Skeletal muscle cell (primary cell): ENCODE measurements around the gene SETBP1.

Source experiments
- DNase-seq: peaks from one replicate; pipeline ENCODE4 v3.0.0-alpha.2; 2010; ENCODE audit warnings: low read depth
- H3K4me3 ChIP-seq: 2 replicates; pipeline ENCODE4 v1.5.1; 2011; ENCODE audit warnings: low read depth, mild to moderate bottlenecking, control low read depth, low read length, moderate library complexity

Gene SETBP1

DNA sequence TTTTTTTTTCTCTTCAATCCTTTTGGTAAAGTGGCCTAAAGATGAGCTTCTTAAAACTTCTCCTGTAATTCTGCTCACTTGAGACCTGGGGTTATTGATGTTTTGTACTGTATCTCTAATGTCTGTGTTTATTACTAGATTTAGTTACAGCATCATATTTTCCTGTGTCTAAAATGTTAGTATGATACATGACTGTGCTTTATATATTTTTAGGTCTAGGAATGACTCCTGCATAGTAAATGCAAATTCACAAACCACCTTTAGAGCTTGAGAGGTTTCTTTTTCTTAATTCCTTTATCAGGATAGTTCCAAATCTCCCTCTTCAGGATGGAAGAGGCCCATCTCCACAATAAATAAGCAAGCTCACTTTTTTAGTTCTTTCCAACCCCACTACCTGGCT is 197.6 kb downstream of the SETBP1 start:
- DNase-seq = no peak

DNA sequence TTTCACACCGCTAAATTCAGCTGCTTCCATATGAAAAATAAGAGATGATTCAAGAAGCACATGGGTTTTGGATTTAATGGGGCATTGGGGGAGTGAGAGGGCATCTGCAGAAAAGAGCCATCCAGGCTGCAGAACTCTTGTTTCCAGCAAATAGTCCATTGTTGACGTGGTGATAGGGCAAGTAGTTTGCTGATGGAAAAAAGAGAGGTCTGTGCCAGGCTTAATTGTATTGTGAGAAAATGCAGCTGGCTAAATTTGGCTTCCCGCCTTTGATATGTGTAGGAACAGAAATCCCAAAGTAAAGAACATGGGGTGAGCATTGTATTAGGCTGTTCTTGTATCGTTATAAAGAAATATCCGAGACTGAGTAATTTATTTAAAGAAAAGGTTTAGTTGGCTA is 199.5 kb downstream of the SETBP1 start:
- no peak overlapping the region for H3K4me3 ChIP-seq
- DNase-seq = no peak

More for the DNA sequence above, 197.6 kb downstream of the SETBP1 start:
- H3K4me3 ChIP-seq = no peak overlapping the region

DNA sequence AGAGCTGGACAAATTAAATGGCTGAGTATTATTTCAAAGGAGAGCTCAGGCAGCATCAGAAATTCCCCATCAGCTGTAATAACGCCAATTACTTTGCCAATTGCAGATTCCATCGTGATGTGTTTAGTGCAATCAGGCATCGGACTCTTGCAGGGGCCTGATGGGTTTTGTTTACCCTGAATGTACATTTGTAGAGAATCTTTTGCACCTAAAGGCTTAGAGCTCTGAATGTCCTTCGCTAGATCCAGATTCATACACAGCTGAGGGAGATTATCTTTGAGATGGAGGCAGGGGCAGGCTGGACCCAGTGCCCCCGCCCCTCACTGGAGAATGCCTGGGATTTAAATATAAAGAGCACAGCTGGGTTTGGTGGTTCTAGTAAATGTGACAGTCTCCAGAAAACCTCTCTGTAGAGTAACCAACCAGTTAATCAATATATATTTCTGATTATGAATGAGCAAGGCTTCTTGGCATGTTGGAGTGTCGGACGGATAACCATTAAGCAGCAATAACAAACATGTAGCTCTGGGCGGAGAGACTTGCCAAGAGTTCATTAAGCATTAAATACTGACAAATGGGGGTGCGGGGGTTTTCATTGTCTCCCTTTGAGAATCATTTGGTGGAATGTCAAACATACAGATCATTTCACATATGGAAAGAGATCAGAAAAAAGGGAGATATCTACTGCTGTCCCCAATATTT is 200.9 kb downstream of the SETBP1 start:
- no peak for DNase-seq
- no peak overlapping the region for H3K4me3 ChIP-seq

DNA sequence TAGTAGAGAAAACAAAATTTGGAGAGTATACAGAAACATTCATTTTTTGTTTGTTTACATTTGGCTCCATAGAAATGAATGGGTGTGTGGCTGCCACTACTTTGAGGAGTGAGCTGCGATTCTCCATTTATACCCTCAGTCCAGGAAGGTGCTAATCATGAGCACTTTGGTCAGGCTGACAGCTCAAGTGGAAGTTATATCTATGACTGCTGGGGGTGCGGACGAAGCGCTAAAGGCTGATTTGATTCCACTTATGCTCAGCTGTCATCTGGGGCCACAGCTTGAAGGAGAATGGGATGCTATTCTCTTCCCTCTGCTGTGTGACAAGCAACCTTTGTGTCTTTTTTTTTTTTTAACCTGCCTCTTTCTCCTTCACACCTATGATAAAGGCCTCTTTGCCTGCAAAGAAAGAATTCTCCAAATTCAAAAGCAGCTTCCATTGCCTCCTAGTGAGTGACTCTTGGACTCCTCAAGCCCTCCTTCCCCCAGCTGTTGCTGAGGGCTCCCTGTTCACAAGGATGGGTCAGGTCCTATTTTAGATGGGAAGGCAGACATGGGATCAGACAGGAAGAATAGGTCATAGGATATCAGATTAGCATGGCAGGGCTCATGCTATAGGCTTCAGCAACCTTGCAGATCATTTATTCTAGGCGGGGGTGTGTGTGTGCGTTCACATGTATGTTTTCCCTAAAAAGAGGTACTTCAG is 201.6 kb downstream of the SETBP1 start:
- DNase-seq = no peak

DNA sequence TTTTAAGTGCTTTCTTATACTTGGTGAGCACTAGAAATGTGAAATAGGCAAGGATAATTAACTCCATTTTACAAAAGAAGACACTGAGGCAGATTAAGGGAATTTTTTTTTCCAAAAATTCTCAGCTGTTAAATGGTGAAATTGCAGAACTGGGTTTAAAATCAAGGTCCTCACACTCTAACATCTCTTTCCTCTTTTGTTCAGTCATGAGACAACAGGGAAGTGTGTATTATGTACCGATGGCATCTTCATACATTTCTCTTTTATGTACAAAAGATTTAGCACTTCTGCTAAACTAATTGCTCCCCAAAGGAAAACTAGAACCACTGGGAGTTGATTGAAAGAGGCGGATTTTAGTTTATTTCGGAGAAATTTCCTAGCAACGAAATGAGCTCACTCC is 203.0 kb downstream of the SETBP1 start:
- no peak overlapping the region for H3K4me3 ChIP-seq
- no peak for DNase-seq

More for the DNA sequence above, 201.6 kb downstream of the SETBP1 start:
- H3K4me3 ChIP-seq = no peak overlapping the region

DNA sequence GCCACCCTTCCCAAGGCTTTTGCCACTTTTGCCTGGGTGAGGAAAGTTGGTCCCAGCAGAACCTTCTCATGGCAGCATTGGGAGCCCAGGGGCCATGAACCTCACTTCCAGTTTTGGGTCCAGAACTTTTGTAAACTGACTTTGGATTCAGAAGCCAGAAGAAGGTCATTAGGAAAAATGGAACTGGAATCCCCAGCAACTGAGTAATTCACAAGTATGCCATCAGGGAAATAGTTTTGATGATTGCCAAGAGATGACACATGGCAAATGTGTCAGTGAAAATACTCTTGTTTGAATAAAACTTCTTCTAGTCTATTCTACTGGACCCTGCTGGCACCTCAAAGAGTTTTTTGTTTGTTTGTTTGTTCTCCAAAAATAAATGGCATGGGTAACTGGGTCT is 203.7 kb downstream of the SETBP1 start:
- DNase-seq = peak; percentile 11
- H3K4me3 ChIP-seq = no peak overlapping the region

DNA sequence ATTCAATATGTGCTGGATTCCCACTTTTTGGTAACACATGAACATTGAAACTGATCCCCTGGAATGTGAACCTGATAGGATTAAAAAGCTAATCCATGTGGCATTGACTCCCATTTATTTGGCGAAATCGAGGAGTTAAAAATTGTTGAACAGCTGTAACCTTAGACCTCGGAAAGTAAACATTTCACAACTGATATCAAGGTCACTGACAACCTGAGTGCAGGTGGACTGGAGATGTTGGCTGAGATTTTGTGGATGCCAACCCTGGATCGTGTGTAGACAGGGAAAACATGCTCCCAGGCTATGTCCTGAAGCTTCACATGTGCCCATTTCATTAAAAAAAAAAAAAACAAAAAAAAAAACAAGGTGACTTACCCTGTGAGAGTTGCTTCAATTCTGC is 204.8 kb downstream of the SETBP1 start:
- no peak for DNase-seq
- H3K4me3 ChIP-seq = no peak overlapping the region

DNA sequence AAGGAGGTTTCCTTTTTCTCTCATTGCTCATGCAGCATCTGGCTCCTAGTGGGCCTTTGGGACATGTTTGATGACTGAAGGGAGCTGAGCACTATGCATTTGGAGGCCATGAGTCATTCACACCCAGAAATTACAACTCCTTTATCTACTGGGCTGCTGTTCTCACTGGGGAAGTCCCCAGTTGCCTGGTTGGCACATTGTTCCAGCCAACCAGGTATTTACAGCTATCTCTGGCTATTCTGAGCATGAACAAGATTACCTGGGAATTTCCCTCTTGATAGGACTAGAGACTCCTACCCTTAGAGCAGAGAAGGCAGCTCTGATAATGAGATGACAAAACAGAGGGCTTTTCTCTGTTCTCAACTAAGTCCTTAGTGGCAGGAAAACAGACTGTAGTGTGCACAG is 206.5 kb downstream of the SETBP1 start:
- DNase-seq = peak; percentile 74
- no peak overlapping the region for H3K4me3 ChIP-seq

DNA sequence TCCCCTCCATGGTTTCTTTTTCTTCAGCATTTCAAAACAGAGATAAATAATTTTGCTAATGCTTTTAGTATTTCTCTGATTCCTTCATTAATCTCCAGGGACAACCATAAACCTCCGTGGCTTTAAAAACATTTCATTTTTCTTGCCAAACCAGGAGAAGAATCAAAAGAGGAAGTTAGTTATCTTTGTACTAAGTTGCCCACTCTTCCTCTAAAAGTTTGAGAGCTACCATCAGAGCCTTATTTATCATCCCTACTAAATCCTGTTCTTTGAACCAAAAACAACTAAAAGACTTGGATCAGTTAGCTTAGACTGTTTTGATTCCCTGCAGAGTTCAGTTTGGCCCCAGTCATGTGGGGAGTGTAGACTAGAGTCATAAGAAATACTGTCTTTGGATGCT is 208.4 kb downstream of the SETBP1 start:
- H3K4me3 ChIP-seq = no peak overlapping the region
- DNase-seq = no peak

DNA sequence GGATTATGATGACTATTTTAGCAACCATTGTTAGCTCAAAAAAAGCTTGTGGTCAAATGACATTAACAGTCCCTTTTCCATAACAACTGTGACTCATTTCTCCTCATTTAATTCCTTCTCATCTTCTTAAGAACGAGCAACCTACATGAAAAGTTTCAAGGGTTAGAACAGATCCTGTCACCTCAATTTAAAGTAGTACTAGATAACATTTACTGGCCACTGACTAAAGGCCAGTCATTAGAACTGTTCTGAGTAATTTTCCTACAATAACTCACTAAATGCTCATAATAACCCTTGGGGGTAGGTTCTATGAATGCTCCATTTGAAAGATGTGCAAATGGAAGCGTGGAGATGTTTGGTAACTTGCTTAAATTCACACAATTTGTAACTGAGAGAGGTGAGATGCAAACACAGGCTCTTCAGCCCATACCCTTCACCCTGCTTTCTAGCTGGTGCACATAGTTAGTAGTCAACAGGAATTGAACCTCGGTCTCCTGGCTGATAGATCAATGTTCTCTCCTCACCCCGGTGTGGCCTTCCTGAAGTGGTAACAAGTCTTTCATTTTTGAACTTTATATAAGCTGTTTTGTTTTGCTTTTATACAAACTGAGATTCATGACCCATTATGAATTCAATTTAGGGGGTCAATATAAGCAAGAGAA is 212.5 kb downstream of the SETBP1 start:
- no peak for DNase-seq
- no peak overlapping the region for H3K4me3 ChIP-seq

DNA sequence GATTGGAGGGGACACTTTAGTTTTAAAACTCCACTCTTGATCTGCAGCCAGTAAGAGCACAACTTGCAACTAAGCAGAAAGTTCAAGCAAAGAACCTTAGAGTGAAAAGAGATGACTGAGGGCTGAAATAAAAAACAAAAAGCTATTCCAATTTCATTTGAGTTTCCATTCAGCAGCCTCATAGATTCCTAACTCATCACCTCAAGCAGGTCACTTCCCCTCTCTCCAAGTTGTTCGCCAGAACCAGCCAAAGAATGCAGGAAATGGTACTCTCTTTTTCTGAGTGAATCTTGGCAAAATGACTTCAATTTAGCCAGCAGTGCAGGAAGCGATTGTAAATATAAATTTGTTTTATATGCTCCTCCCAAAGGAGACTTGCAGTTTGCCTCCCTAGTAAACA is 213.3 kb downstream of the SETBP1 start:
- no peak for DNase-seq

DNA sequence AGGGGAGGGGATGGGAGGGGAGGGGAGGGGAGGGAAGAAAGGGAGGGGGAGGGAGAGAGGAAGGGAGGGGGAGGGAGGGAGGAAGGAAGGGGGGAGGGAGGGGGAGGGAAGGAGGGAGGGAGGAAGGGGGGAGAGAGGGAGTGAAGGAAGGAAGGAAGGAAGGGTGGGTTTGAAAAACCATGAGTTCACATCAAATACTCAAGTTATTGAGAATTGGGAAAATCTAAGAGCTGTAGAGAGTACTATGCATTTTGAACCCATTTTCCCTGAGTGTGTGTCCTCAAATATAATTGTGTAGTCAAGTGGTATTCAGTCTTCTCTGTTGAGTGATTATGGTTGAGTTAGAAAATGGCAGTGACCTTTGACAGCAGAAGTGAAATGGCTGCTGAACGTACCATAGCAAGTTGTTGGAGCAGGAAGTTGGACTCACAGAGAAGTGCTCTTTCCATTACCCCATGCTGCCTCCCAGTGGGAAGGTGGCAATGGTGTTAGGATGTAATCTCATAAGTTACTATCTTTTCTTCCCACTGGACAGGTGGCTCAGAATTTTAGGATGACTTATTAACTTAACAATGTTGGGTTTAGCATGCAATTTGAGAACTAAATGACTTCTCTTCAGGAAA is 214.6 kb downstream of the SETBP1 start:
- DNase-seq = no peak
- no peak overlapping the region for H3K4me3 ChIP-seq

More for the DNA sequence above, 213.3 kb downstream of the SETBP1 start:
- no peak overlapping the region for H3K4me3 ChIP-seq

DNA sequence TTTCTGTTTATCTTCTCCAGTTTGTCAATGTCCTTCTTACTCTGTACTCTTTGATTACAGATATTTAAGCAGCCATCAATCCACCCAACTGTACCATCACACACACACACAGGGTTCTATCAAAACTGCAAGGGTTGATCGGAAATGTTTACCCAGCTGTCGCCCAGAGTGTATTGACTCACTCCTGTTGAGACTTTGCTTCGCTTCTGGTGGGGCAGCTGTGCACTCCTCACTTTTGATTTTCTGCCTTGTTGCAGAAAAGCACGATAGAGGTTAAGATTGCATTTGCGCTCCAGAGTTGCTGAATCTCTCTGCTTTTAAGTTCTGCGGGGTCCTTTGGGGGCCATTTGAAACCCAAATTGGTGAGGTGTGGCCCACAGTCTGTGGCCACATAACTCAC is 216.2 kb downstream of the SETBP1 start:
- no peak overlapping the region for H3K4me3 ChIP-seq
- no peak for DNase-seq

DNA sequence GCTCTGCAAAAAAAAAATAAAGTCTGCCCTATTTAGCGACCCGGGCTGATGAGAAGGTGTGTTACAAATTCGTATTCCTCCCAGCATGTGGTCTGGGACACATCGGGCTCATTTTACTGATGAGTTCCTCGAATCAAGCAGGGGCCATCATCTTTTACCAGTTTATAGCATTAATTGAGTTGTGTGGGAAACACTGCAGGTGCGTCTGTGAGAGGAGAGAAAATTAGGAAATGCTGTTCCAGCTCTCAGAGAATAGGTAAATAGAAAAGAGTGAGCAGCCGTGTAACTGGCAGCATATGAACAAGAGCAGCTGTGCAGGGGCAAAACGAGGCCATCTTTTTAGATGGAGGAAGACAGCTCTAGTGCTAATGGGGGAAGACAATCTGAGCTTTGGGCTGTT is 216.7 kb downstream of the SETBP1 start:
- DNase-seq = no peak
- H3K4me3 ChIP-seq = no peak overlapping the region

DNA sequence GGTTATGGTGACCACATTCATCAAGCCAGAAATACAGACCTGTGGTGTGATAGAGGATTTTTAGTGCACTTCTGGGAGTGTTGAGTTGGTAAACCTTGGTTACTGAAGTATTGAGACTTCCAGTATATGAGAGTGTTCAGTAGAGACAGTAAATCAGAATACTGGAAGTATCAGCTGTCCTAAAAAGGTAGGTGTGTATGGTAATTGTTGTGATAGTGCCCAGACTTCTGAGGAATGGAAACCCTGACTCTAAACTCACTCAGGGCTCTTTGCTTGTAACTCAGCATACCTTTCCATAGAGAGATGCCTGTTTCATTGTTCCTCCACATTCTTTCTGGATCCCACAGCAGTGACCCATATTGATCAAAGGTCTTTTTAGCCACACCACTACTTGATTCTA is 217.1 kb downstream of the SETBP1 start:
- no peak overlapping the region for H3K4me3 ChIP-seq
- DNase-seq = no peak

DNA sequence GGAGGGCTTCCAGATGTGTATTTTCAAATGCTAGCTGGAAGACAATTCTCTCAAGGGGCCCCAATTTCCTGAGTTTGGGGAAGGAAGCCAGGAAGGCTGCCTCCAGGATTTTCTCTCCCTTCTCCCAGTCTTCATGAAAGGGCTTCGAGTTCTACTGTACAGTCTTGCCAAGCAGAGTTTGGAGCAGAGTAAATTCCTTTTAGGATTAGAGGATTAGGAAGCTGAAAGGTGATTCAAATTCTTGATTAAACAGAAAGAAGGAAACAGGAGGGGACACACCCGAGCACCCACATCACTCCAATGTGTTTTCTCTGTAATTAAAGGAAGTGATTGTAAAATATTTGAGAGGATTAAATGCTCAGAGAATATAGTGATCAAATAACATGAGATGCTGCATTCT is 217.8 kb downstream of the SETBP1 start:
- no peak overlapping the region for H3K4me3 ChIP-seq
- DNase-seq = no peak

DNA sequence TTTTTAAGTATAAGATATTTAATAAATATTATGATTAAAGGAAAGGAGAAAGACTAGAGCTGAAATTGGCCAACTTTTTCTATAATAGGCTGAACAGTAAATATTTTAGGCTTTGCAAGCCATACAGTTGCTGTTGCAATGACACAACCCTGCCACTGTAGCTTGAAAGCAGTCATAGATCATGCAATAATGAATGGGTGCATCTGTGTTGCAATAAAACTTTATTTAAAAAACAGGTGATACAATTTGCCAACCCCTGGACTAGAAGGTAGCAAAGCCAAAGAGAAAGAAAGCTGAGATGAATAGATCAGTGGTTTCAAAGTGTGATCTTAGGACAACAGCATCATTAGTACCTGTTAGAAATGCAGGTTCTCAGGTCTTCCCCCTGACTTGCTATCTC is 219.1 kb downstream of the SETBP1 start:
- no peak for DNase-seq
- H3K4me3 ChIP-seq = no peak overlapping the region

DNA sequence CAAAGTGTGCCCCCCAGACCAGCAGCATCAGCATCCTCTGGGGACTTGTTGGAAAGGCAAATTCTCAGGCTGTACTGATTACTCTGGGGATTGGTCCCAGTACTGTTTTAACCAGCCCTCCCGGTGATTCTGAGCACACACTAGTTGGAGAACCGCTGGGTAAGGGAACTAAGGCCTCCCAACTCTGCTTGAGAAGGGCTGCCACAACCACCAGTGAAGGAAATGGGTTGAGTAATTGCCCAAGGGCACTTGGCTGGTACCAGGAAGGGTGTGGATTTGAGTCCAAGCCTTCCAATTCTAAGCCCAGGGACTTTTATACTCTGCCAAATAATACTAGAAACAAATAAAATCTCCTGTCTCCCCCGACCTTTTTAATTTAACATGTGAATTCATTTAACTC is 219.9 kb downstream of the SETBP1 start:
- DNase-seq = no peak
- no peak overlapping the region for H3K4me3 ChIP-seq

DNA sequence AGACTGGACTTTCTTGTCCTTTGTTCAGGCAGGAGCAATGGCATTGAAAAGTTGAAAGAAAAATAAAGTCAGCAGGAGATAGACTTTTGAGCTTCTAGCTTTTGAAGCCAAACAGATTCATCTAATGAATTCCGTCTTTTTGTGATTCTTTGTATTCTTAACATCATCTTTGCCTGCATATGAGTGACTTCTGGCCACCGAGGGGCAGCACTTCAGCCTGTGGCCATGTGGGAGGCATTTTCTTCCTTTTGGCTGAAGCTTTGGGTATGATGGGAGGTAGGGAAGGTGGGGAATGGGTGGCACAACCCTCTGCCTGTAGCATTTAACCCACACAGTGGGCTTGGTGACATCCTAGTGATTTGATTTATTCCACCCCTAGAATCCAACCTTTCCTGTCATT is 220.6 kb downstream of the SETBP1 start:
- H3K4me3 ChIP-seq = no peak overlapping the region

DNA sequence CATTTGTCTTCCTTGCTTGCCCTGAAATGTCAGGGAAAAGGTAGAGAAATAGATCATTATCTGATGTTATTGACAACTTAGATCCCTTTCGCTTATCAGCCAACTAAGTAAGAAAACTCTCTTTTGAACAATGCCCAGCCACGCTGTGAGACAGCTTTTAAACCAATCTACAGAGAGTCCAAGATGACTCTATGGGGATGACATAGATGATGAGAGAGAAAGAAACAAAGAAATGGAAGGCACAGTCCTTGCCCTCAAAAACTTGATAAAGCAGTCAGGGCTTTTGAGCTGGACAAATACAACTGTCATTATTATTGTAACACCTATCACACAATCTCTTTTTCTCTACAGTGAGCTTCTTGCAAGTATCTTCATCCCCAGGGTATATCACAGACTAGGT is 222.6 kb downstream of the SETBP1 start:
- H3K4me3 ChIP-seq = no peak overlapping the region
- no peak for DNase-seq

More for the DNA sequence above, 220.6 kb downstream of the SETBP1 start:
- no peak for DNase-seq
